Ishikawa (cell line): ENCODE measurements around the gene RAET1E.

Experiments
- CEBPB ChIP-seq: IDR thresholded peaks from 2 replicates; pipeline ENCODE4 v1.6.1; 2012
- EP300 ChIP-seq: IDR thresholded peaks from 2 replicates; pipeline ENCODE4 v1.6.1; 2012; ENCODE audit warnings: borderline replicate concordance
- MAX ChIP-seq: IDR thresholded peaks from 2 replicates; pipeline ENCODE4 v1.6.1; 2012
- NFIC ChIP-seq: IDR thresholded peaks from 2 replicates; pipeline ENCODE4 v1.6.1; 2012
- RAD21 ChIP-seq: IDR thresholded peaks from 2 replicates; pipeline ENCODE4 v1.6.1; 2012; ENCODE audit warnings: low read depth
- TCF12 ChIP-seq: IDR thresholded peaks from 2 replicates; pipeline ENCODE4 v1.6.1; 2012; ENCODE audit warnings: low read depth
- TEAD4 ChIP-seq: IDR thresholded peaks from 2 replicates; pipeline ENCODE4 v1.6.1; 2012
- USF1 ChIP-seq: IDR thresholded peaks from 2 replicates; pipeline ENCODE4 v1.6.1; 2012
- TF ChIP-seq, protein P1 (sequence below): IDR thresholded peaks from 2 replicates; pipeline ENCODE4 v1.6.1; 2012; ENCODE audit warnings: low read depth, mild to moderate bottlenecking

- TF ChIP-seq CEBPB (no peak), MAX (no peak), NFIC (no peak), EP300 (no peak), RAD21 (no peak), TEAD4 (no peak), USF1 (no peak), TCF12 (no peak)
- TF ChIP-seq, protein P1, sequence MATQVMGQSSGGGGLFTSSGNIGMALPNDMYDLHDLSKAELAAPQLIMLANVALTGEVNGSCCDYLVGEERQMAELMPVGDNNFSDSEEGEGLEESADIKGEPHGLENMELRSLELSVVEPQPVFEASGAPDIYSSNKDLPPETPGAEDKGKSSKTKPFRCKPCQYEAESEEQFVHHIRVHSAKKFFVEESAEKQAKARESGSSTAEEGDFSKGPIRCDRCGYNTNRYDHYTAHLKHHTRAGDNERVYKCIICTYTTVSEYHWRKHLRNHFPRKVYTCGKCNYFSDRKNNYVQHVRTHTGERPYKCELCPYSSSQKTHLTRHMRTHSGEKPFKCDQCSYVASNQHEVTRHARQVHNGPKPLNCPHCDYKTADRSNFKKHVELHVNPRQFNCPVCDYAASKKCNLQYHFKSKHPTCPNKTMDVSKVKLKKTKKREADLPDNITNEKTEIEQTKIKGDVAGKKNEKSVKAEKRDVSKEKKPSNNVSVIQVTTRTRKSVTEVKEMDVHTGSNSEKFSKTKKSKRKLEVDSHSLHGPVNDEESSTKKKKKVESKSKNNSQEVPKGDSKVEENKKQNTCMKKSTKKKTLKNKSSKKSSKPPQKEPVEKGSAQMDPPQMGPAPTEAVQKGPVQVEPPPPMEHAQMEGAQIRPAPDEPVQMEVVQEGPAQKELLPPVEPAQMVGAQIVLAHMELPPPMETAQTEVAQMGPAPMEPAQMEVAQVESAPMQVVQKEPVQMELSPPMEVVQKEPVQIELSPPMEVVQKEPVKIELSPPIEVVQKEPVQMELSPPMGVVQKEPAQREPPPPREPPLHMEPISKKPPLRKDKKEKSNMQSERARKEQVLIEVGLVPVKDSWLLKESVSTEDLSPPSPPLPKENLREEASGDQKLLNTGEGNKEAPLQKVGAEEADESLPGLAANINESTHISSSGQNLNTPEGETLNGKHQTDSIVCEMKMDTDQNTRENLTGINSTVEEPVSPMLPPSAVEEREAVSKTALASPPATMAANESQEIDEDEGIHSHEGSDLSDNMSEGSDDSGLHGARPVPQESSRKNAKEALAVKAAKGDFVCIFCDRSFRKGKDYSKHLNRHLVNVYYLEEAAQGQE, result no peak
These were observed 2.8 kb downstream of the RAET1E start for GRCh38 chr6:149895048-149895590.
